Measurements from ENCODE around the gene RPA3. TPM values are rescaled to one million over a fixed set of nuclear protein-coding genes. Genes with fewer than 3 reads are reported as not detected.

RPA3 gene
- total RNA-seq, 1 experiment from 2014 or later = 108 TPM

DNA sequence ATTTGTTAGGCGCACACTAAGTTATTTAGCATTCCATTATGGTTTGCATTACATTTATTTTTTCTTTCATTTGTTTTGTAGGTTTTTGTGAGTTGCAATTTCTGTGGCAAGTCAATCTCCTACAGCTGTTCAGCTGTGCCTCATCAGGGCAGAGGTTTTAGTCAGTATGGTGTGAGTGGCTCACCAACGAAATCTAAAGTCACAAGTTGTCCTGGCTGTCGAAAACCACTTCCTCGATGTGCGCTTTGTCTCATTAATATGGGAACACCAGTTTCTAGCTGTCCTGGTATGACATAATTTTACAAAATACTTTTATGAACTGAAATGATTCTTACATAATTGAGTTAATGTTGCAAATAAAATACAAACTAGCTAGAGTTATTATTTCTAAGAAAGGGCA, 122.2 kb downstream of the RPA3 start:
- Histone ChIP-seq H3K27ac (ENCODE audit: insufficient read length, low read depth, low read length) (no peak overlapping the region), H3K4me2 (ENCODE audit: insufficient read depth, insufficient read length, low read length) (no peak overlapping the region), H2BK120ac (ENCODE audit: low read depth, low read length, poor library complexity, severe bottlenecking) (no peak overlapping the region), H4K20me1 (ENCODE audit: control insufficient read depth, insufficient read depth, insufficient read length) (no peaks in the 10 kb centered on the region), H2AFZ (ENCODE audit: low read length) (no peak overlapping the region), H2BK5ac (ENCODE audit: insufficient read length, low read length) (no peak overlapping the region), H4K8ac (replicated peaks; ENCODE audit: insufficient read length, low read depth, low read length) (no peak overlapping the region), H3K9ac (ENCODE audit: extremely low read depth, insufficient read length, low read length) (no peak overlapping the region), H2AK5ac (ENCODE audit: insufficient read length, low read length) (no peak overlapping the region), H4K5ac (ENCODE audit: insufficient read length, low read depth, low read length) (no peak overlapping the region), H3K56ac (ENCODE audit: insufficient read length, low read depth, low read length) (no peak overlapping the region), H2BK12ac (ENCODE audit: insufficient read length, low read depth, low read length) (no peak overlapping the region), H4K91ac (ENCODE audit: insufficient read length, low read depth, low read length) (no peak overlapping the region), H3K4me1 (ENCODE audit: insufficient read depth, low read length) (no peaks in the 10 kb centered on the region), H3T11ph (ENCODE audit: low read length) (no peak overlapping the region), H3K18ac (ENCODE audit: insufficient read length, low read depth, low read length) (no peak overlapping the region), H3K23ac (ENCODE audit: insufficient read length, low read depth, low read length) (no peak overlapping the region), H3K9me3 (ENCODE audit: control insufficient read depth, low read depth, low read length) (no peaks in the 10 kb centered on the region), H3K23me2 (ENCODE audit: insufficient read length, low read depth, low read length, poor library complexity, severe bottlenecking) (no peaks in the 10 kb centered on the region), H3K14ac (ENCODE audit: insufficient read depth, low read length) (no peak overlapping the region), H2BK20ac (ENCODE audit: low read depth, low read length, poor library complexity, severe bottlenecking) (no peak overlapping the region), H3K79me2 (ENCODE audit: insufficient read depth, low read length) (no peaks in the 10 kb centered on the region), H3K4ac (ENCODE audit: low read depth, low read length) (no peak overlapping the region), H2BK15ac (ENCODE audit: low read depth, low read length) (no peak overlapping the region), H3K27me3 (ENCODE audit: insufficient read depth, low read length) (no peaks in the 10 kb centered on the region), H3K79me1 (ENCODE audit: insufficient read depth, low read depth, low read length, poor library complexity, severe bottlenecking) (no peaks in the 10 kb centered on the region)
- Mint-ChIP-seq H3K4me3 (no peak overlapping the region), H3K27me3 (ENCODE audit: low read depth) (peaks cover 2% of the 10 kb centered on the region; the same call in 1 of the 2 replicates), H3K9me3 (peaks cover 25 to 35% of the 10 kb centered on the region in 2 experiments), H3K27ac (no peak overlapping the region), H3K4me1 (no peaks in the 10 kb centered on the region), H3K36me3 (ENCODE audit: insufficient read depth in 1 of 3, low read depth in 3 of 3) (peaks cover 62 to 78% (median 72%) of the 10 kb centered on the region in 3 experiments)
- DNase-seq = no peak
- WGBS (ENCODE audit: extremely low coverage, insufficient read length, low lambda C conversion rate) = no CpG with 5 or more reads among the region's 5 CpGs
- TF ChIP-seq, protein P1, sequence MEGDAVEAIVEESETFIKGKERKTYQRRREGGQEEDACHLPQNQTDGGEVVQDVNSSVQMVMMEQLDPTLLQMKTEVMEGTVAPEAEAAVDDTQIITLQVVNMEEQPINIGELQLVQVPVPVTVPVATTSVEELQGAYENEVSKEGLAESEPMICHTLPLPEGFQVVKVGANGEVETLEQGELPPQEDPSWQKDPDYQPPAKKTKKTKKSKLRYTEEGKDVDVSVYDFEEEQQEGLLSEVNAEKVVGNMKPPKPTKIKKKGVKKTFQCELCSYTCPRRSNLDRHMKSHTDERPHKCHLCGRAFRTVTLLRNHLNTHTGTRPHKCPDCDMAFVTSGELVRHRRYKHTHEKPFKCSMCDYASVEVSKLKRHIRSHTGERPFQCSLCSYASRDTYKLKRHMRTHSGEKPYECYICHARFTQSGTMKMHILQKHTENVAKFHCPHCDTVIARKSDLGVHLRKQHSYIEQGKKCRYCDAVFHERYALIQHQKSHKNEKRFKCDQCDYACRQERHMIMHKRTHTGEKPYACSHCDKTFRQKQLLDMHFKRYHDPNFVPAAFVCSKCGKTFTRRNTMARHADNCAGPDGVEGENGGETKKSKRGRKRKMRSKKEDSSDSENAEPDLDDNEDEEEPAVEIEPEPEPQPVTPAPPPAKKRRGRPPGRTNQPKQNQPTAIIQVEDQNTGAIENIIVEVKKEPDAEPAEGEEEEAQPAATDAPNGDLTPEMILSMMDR (conservative IDR thresholded peaks at IDR 0.05) = no peak
